AG04449 (cell line): ENCODE data around the gene MEGF9.

Experiments
- CTCF ChIA-PET: fragments of 350-600 bp; formaldehyde crosslinking; extraction: SDS; loops from one replicate; lab custom pipeline; 2021; ENCODE audit warnings: antibody characterized with exemption; lab: Yijun Ruan, JAX
- POLR2A ChIA-PET: fragments of 400-600, 350-600 bp; formaldehyde crosslinking; extraction: SDS; loops from one replicate; lab custom pipeline; 2020; ENCODE audit warnings: antibody characterized with exemption, inconsistent platforms; lab: Yijun Ruan, JAX
- DNase-seq: peaks from one replicate; pipeline ENCODE4 v3.0.0-alpha.2; 2010; ENCODE audit warnings: low read depth, low spot score
- H3K4me3 ChIP-seq: 2 replicates; pipeline ENCODE4 v1.5.1; 2011; ENCODE audit warnings: low read depth, mild to moderate bottlenecking, control low read depth, low read length
- TF ChIP-seq, protein P1 (sequence below): IDR thresholded peaks from one replicate; pipeline ENCODE4 v1.5.1; 2011; ENCODE audit warnings: mild to moderate bottlenecking, moderate library complexity, low read length, control low read depth, inconsistent platforms; ENCODE audit not compliant: insufficient read depth; ENCODE audit errors: missing control alignments

MEGF9 gene

GRCh38 chr9:120592210-120592609 is 122.1 kb downstream of the MEGF9 start:
- ChIA-PET CTCF (no interaction called here), POLR2A (no interaction called here)
- DNase-seq, result no peak
- H3K4me3 ChIP-seq, result no peak overlapping the region
- TF ChIP-seq, protein P1, sequence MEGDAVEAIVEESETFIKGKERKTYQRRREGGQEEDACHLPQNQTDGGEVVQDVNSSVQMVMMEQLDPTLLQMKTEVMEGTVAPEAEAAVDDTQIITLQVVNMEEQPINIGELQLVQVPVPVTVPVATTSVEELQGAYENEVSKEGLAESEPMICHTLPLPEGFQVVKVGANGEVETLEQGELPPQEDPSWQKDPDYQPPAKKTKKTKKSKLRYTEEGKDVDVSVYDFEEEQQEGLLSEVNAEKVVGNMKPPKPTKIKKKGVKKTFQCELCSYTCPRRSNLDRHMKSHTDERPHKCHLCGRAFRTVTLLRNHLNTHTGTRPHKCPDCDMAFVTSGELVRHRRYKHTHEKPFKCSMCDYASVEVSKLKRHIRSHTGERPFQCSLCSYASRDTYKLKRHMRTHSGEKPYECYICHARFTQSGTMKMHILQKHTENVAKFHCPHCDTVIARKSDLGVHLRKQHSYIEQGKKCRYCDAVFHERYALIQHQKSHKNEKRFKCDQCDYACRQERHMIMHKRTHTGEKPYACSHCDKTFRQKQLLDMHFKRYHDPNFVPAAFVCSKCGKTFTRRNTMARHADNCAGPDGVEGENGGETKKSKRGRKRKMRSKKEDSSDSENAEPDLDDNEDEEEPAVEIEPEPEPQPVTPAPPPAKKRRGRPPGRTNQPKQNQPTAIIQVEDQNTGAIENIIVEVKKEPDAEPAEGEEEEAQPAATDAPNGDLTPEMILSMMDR, result no peak

GRCh38 chr9:120587328-120587727 is 126.9 kb downstream of the MEGF9 start:
- no peak overlapping the region for H3K4me3 ChIP-seq
- no peak for DNase-seq
- CTCF ChIA-PET, result interaction anchor here (0.7 kb wide), 1 partner anchor 9 kb away, joined by 4 read pairs; no protein-coding TSS in a partner anchor
- POLR2A ChIA-PET, result no interaction called here
- TF ChIP-seq, protein P1, result no peak

DNA sequence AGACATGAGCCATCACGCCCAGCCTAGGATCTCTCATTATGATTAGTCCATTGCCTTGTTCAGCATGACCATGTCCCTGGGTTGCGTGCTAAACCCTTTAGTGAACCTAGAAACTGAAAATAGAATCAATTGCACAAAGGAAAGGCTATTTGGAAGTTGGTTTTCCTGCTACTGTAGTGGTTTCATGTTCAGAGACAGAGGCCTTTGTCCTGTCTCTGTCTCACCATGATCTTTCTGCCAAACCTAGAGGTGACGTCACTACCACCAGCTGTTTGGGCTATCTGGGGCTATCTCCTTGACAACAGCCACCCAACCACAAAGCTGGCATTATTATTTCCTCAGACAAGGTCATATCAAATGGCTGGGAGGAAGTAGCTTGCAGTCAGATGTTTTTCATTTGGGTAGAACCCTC is 130.3 kb downstream of the MEGF9 start:
- TF ChIP-seq, protein P1, result no peak
- peak; percentile 40 for DNase-seq
- no peak overlapping the region for H3K4me3 ChIP-seq
- POLR2A ChIA-PET, result no interaction called here
- CTCF ChIA-PET, result no interaction called here

- DNase-seq, result peak; percentile 83
- ChIA-PET CTCF (interaction anchor here (0.6 to 0.7 kb wide), 2 partner anchors 23 to 217 kb away, joined by 3 read pairs; no protein-coding TSS in a partner anchor), POLR2A (no interaction called here)
- H3K4me3 ChIP-seq, result peak within 1 kb of the TSS; percentile 93
- TF ChIP-seq, protein P1, result no peak
These were observed 134.0 kb downstream of the MEGF9 start, which contains the start of gene CDK5RAP2 for GRCh38 chr9:120580051-120580896. Gene CDK5RAP2, minus strand, starts transcription at chr9:120580167. Its CDS starts 189 bp downstream, at chr9:120579978.

GRCh38 chr9:120579139-120580050 is 134.9 kb downstream of the MEGF9 start:
- ChIA-PET CTCF (no interaction called here), POLR2A (no interaction called here)
- DNase-seq, result no peak
- peak overlapping the region; percentile 93 for H3K4me3 ChIP-seq
- TF ChIP-seq, protein P1, result no peak
